ENCODE results near the gene NOP58.
A peak's percentile ranks its signal among the peaks of the same experiment; 100 is the strongest.

NOP58 gene

DNA sequence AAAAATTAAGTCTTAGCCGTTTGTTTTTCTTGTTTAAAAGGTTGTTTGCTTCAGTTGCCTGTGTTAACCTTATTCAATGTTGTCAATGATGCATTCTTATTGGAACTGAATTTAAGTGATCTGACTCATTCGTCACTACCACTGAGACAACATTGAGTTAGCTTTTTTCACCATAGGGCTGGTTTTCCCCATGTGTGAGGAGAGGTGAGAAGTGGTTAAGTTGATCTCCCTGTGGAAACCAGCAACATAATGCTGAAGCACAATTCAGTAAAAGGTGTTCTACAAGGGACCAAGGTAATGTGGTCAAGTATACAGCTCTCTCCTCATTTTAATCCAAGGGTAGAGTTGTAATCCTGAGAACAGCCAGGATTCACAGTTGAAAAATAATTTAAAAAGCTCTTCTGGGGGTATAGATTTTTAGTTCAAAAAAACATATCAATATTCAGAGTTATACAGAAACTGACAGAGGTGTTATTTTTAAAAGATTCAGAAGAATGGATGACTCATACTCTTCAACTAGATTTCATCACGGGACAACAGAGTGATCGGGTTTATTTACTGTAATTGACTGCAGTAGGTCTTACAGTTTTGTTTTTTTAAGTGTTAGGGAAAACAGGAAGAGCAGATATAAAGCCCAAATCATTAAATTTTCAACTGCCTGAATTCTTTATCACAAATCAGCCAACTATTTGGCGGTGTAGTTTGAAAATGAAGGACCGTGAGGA is 12.6 kb downstream of the NOP58 start:
- no peak overlapping the region for H3K18ac ChIP-seq (ENCODE audit: low read length)
- no peak overlapping the region for H2BK12ac ChIP-seq (ENCODE audit: low read length)

DNA sequence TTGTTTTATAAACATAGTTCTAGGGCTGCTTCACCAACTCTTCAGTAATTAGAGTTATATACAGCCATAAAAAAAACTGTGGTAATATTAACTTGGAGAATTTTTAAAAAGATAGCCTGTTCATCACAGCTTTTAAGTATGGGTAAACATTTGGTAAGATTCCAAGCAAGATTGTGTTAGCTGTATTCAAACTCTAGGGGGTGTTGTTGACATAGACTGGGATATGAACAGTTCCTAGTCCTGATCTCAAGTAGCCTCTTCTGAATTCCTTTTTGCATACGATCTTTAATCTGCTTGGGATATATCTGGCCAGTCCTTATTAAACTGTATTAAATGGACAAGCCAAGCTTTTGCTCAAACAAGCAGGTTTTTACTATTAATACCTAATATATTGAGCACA is 13.4 kb downstream of the NOP58 start:
- peak in 1 of 2 donors; percentile 71 for DNase-seq
- no peak overlapping the region for H3K27ac ChIP-seq (ENCODE audit: low read depth, low read length)
- H3K36me3 ChIP-seq (ENCODE audit: control insufficient read depth in 1 of 2, insufficient read depth in 2 of 2, low read length in 2 of 2): peaks cover 34 to 40% of the 10 kb centered on the region in 2 experiments
- H3K23ac ChIP-seq (ENCODE audit: low read length): no peak overlapping the region
- no peak overlapping the region for H4K91ac ChIP-seq (ENCODE audit: low read depth, low read length)
- H3K4me2 ChIP-seq (ENCODE audit: low read length): no peak overlapping the region
- H3K4me1 ChIP-seq (ENCODE audit: control insufficient read depth in 1 of 2, insufficient read depth in 2 of 2, low read length in 2 of 2): no peaks in the 10 kb centered on the region
- H4K8ac ChIP-seq (ENCODE audit: low read depth, low read length): no peak overlapping the region
- no peak overlapping the region for H2BK12ac ChIP-seq (ENCODE audit: low read length)
- no peak overlapping the region for H3K4me3 ChIP-seq (ENCODE audit: low read depth, low read length)
- peaks cover 3% of the 10 kb centered on the region for H3K79me2 ChIP-seq (ENCODE audit: control insufficient read depth, insufficient read depth, low read length, poor library complexity)
- no peak overlapping the region for H2BK120ac ChIP-seq (ENCODE audit: insufficient read depth, low read length, poor library complexity)
- no peak overlapping the region for H2BK5ac ChIP-seq (ENCODE audit: low read depth, low read length, poor library complexity)
- H2AFZ ChIP-seq (ENCODE audit: insufficient read depth, low read length, poor library complexity): no peak overlapping the region
- no peak overlapping the region for H2AK5ac ChIP-seq (ENCODE audit: low read length)
- no peak overlapping the region for H3K4ac ChIP-seq (ENCODE audit: low read depth, low read length)
- no peak overlapping the region for H3K9ac ChIP-seq (ENCODE audit: low read length)
- WGBS (ENCODE audit: extremely low coverage, insufficient coverage, insufficient read length): no CpG with 5 or more reads among the region's 1 CpG
- H3K14ac ChIP-seq (ENCODE audit: low read length): no peak overlapping the region
- H3K18ac ChIP-seq (ENCODE audit: low read length): no peak overlapping the region
- H4K12ac ChIP-seq (ENCODE audit: low read depth, low read length): no peak overlapping the region
- no peaks in the 10 kb centered on the region for H3K79me1 ChIP-seq (ENCODE audit: low read length)
- H3K9me3 ChIP-seq (ENCODE audit: insufficient read depth, low read depth, low read length): no peaks in the 10 kb centered on the region
- H3K27me3 ChIP-seq (ENCODE audit: insufficient read depth, low read length): no peaks in the 10 kb centered on the region

More for the DNA sequence above, 12.6 kb downstream of the NOP58 start:
- H3K9me3 ChIP-seq (ENCODE audit: insufficient read depth, low read depth, low read length): no peaks in the 10 kb centered on the region
- no CpG with 5 or more reads among the region's 6 CpGs for WGBS (ENCODE audit: extremely low coverage, insufficient coverage, insufficient read length)
- H2AK5ac ChIP-seq (ENCODE audit: low read length): no peak overlapping the region
- H4K91ac ChIP-seq (ENCODE audit: low read depth, low read length): no peak overlapping the region
- H3K4me1 ChIP-seq (ENCODE audit: control insufficient read depth in 1 of 2, insufficient read depth in 2 of 2, low read length in 2 of 2): no peaks in the 10 kb centered on the region
- no peak overlapping the region for H3K14ac ChIP-seq (ENCODE audit: low read length)
- no peaks in the 10 kb centered on the region for H3K27me3 ChIP-seq (ENCODE audit: insufficient read depth, low read length)
- no peak overlapping the region for H3K9ac ChIP-seq (ENCODE audit: low read length)
- no peak overlapping the region for H2BK5ac ChIP-seq (ENCODE audit: low read depth, low read length, poor library complexity)
- H3K4me2 ChIP-seq (ENCODE audit: low read length): no peak overlapping the region
- no peak overlapping the region for H2AFZ ChIP-seq (ENCODE audit: insufficient read depth, low read length, poor library complexity)
- H3K4me3 ChIP-seq (ENCODE audit: low read depth, low read length): no peak overlapping the region
- H4K8ac ChIP-seq (ENCODE audit: low read depth, low read length): no peak overlapping the region
- H2BK120ac ChIP-seq (ENCODE audit: insufficient read depth, low read length, poor library complexity): no peak overlapping the region
- H3K79me2 ChIP-seq (ENCODE audit: control insufficient read depth, insufficient read depth, low read length, poor library complexity): peaks cover 7% of the 10 kb centered on the region
- DNase-seq: peak; percentile 27 to 67
- H3K27ac ChIP-seq (ENCODE audit: low read depth, low read length): no peak overlapping the region
- no peak overlapping the region for H3K4ac ChIP-seq (ENCODE audit: low read depth, low read length)
- H3K79me1 ChIP-seq (ENCODE audit: low read length): no peaks in the 10 kb centered on the region
- H3K36me3 ChIP-seq (ENCODE audit: control insufficient read depth in 1 of 2, insufficient read depth in 2 of 2, low read length in 2 of 2): peaks cover 28 to 38% of the 10 kb centered on the region in 2 experiments
- no peak overlapping the region for H3K23ac ChIP-seq (ENCODE audit: low read length)
- no peak overlapping the region for H4K12ac ChIP-seq (ENCODE audit: low read depth, low read length)

DNA sequence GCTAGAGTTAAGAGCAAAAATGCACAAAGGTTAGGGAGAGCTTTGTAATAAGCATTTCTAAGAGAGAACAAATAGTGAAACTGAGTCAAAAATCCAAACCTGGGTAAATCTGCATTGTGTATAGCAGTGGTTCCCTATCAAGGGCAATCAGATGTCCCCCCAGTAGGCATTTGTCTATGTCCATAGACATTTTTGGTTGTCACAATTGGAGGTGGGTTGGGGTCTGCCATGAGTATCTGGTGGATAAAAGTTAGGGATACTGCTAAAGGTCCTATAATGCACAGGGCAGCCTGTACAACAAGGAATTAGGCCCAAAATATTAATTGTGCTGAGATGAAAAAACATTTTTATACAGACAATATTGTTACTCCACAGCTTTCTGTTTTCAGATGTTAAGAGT is 21.0 kb downstream of the NOP58 start:
- Histone ChIP-seq H3K4me3 (ENCODE audit: low read depth, low read length) (no peak overlapping the region), H2BK5ac (ENCODE audit: low read depth, low read length, poor library complexity) (no peak overlapping the region), H3K4ac (ENCODE audit: low read depth, low read length) (no peak overlapping the region), H2AFZ (ENCODE audit: insufficient read depth, low read length, poor library complexity) (no peak overlapping the region), H3K79me2 (ENCODE audit: control insufficient read depth, insufficient read depth, low read length, poor library complexity) (no peaks in the 10 kb centered on the region), H4K12ac (ENCODE audit: low read depth, low read length) (no peak overlapping the region), H3K79me1 (ENCODE audit: low read length) (no peaks in the 10 kb centered on the region), H2AK5ac (ENCODE audit: low read length) (no peak overlapping the region), H4K8ac (ENCODE audit: low read depth, low read length) (no peak overlapping the region), H3K18ac (ENCODE audit: low read length) (no peak overlapping the region), H3K14ac (ENCODE audit: low read length) (no peak overlapping the region), H3K36me3 (ENCODE audit: control insufficient read depth in 1 of 2, insufficient read depth in 2 of 2, low read length in 2 of 2) (peaks cover 49% of the 10 kb centered on the region in 2 experiments), H3K9me3 (ENCODE audit: insufficient read depth, low read depth, low read length) (no peaks in the 10 kb centered on the region), H3K23ac (ENCODE audit: low read length) (no peak overlapping the region), H2BK120ac (ENCODE audit: insufficient read depth, low read length, poor library complexity) (no peak overlapping the region), H3K4me2 (ENCODE audit: low read length) (no peak overlapping the region), H3K27ac (ENCODE audit: low read depth, low read length) (no peak overlapping the region), H3K9ac (ENCODE audit: low read length) (no peak overlapping the region), H2BK12ac (ENCODE audit: low read length) (no peak overlapping the region), H3K27me3 (ENCODE audit: insufficient read depth, low read length) (no peaks in the 10 kb centered on the region), H4K91ac (ENCODE audit: low read depth, low read length) (no peak overlapping the region), H3K4me1 (ENCODE audit: control insufficient read depth in 1 of 2, insufficient read depth in 2 of 2, low read length in 2 of 2) (no peaks in the 10 kb centered on the region)
- DNase-seq: no peak

DNA sequence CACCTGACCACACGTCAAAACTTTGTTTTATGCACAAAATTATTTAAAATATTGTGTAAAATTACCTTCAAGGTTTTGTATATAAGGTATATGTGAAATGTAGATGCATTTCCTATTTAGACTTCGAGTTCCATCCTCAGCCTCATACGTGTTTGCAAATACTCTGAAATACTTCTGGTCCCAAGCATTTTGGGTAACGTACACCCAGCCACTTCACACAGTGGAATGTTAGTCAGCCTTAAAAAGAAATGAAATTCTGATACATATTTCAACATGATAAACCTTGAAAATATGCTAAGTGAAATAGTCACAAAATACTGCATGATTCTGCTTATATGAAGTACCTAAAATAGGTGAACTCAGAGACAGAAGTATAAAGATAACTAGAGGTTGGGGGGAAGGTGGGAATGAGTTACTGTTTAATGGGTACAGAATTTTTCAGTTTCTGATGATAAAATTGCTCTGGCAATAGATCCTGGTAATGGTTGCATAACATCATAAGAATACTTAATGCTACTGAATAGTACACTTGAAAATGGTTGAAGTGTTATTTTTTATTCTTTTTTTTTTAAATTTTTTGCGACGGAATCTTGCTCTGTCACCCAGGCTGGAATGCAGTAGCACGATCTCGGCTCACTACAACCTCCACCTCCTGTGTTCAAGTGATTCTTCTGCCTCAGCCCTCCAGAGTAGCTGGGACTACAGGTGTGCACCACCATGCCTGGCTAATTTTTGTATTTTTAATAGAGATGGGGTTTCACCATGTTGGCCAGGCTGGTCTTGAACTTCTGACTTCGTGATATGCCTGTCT is 24.0 kb downstream of the NOP58 start:
- Histone ChIP-seq H3K23ac (ENCODE audit: low read length) (no peak overlapping the region), H2AFZ (ENCODE audit: insufficient read depth, low read length, poor library complexity) (no peak overlapping the region), H3K27me3 (ENCODE audit: insufficient read depth, low read length) (no peaks in the 10 kb centered on the region), H4K12ac (ENCODE audit: low read depth, low read length) (no peak overlapping the region), H3K79me1 (ENCODE audit: low read length) (no peaks in the 10 kb centered on the region), H3K4me1 (ENCODE audit: control insufficient read depth in 1 of 2, insufficient read depth in 2 of 2, low read length in 2 of 2) (no peaks in the 10 kb centered on the region), H2BK5ac (ENCODE audit: low read depth, low read length, poor library complexity) (no peak overlapping the region), H3K4ac (ENCODE audit: low read depth, low read length) (no peak overlapping the region), H3K4me2 (ENCODE audit: low read length) (no peak overlapping the region), H3K79me2 (ENCODE audit: control insufficient read depth, insufficient read depth, low read length, poor library complexity) (no peaks in the 10 kb centered on the region), H3K9me3 (ENCODE audit: insufficient read depth, low read depth, low read length) (no peaks in the 10 kb centered on the region), H3K14ac (ENCODE audit: low read length) (no peak overlapping the region), H4K8ac (ENCODE audit: low read depth, low read length) (no peak overlapping the region), H3K36me3 (ENCODE audit: control insufficient read depth in 1 of 2, insufficient read depth in 2 of 2, low read length in 2 of 2) (peaks cover 49 to 54% of the 10 kb centered on the region in 2 experiments), H3K9ac (ENCODE audit: low read length) (no peak overlapping the region), H2BK12ac (ENCODE audit: low read length) (no peak overlapping the region), H2AK5ac (ENCODE audit: low read length) (no peak overlapping the region), H3K4me3 (ENCODE audit: low read depth, low read length) (no peak overlapping the region), H3K27ac (ENCODE audit: low read depth, low read length) (no peak overlapping the region), H2BK120ac (ENCODE audit: insufficient read depth, low read length, poor library complexity) (no peak overlapping the region), H3K18ac (ENCODE audit: low read length) (no peak overlapping the region), H4K91ac (ENCODE audit: low read depth, low read length) (no peak overlapping the region)
- no CpG with 5 or more reads among the region's 9 CpGs for WGBS (ENCODE audit: extremely low coverage, insufficient coverage, insufficient read length)
- DNase-seq: peak in 1 of 2 donors; percentile 31
